Measurements from ENCODE around the gene HECW1.

DNA sequence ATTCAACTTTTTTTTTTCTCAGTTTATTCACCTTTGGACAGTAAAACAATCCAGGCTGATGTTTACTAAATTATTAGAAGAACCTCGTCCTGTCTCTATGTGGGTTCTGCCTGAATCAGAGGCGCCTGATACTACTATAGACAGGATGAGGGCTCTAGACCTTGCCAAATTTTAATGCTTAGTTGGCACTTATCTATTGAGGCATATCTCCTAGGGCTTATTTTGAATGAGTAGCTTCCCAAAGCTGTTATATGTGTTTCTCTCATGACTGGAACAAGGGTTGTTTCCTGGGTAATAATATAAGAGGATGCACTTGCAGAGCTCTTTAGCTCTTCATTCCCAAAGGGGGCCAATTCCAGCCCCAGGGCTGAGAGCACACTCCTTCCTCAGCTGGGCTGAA is 23.6 kb downstream of the HECW1 start:
- TF ChIP-seq RAD21 (IDR thresholded peaks at IDR 0.05 in 1 of 2, conservative IDR thresholded peaks at IDR 0.05 in 1 of 2; ENCODE audit: low read depth in 2 of 2, low read length in 2 of 2) (no peak), HDAC6 (IDR thresholded peaks at IDR 0.05; ENCODE audit: low read depth, low read length) (no peak)
- TF ChIP-seq, protein P1, sequence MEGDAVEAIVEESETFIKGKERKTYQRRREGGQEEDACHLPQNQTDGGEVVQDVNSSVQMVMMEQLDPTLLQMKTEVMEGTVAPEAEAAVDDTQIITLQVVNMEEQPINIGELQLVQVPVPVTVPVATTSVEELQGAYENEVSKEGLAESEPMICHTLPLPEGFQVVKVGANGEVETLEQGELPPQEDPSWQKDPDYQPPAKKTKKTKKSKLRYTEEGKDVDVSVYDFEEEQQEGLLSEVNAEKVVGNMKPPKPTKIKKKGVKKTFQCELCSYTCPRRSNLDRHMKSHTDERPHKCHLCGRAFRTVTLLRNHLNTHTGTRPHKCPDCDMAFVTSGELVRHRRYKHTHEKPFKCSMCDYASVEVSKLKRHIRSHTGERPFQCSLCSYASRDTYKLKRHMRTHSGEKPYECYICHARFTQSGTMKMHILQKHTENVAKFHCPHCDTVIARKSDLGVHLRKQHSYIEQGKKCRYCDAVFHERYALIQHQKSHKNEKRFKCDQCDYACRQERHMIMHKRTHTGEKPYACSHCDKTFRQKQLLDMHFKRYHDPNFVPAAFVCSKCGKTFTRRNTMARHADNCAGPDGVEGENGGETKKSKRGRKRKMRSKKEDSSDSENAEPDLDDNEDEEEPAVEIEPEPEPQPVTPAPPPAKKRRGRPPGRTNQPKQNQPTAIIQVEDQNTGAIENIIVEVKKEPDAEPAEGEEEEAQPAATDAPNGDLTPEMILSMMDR (IDR thresholded peaks at IDR 0.05; ENCODE audit: control extremely low read depth in 1 of 3, insufficient read depth in 1 of 3, low read depth in 1 of 3, low read length in 3 of 3), result no peak

Data from H1 (cell line).